GM03348 (cell line): ENCODE measurements around the gene STRBP.
A peak's percentile ranks its signal among the peaks of the same experiment; 100 is the strongest.
"Not testable (repeated sequence)": the region's sequence is repeated elsewhere in the genome, so short reads cannot be mapped to it uniquely, and the experiment has no call there.

ENCODE experiments used
- DNase-seq: peaks from one replicate; pipeline ENCODE4 v3.0.0; 2012; ENCODE audit warnings: low spot score

Gene STRBP

GRCh38 chr9:123248630-123249029, 19.8 kb downstream of the STRBP start:
- no peak for DNase-seq

- DNase-seq: no peak
Measured at GRCh38 chr9:123246534-123246933, 21.9 kb downstream of the STRBP start.

- no peak for DNase-seq
Measured at GRCh38 chr9:123239726-123240125, 28.7 kb downstream of the STRBP start.

GRCh38 chr9:123238365-123238764, 30.0 kb downstream of the STRBP start:
- DNase-seq: no peak

- DNase-seq: no peak
Measured at GRCh38 chr9:123237220-123237619, 31.2 kb downstream of the STRBP start.

GRCh38 chr9:123235448-123235847, 32.9 kb downstream of the STRBP start:
- DNase-seq: no peak

- no peak for DNase-seq
Measured at GRCh38 chr9:123234853-123235252, 33.5 kb downstream of the STRBP start.

- no peak for DNase-seq
Measured at GRCh38 chr9:123232332-123232731, 36.1 kb downstream of the STRBP start.

GRCh38 chr9:123231421-123231820, 37.0 kb downstream of the STRBP start:
- no peak for DNase-seq

- DNase-seq: no peak
Measured at GRCh38 chr9:123228967-123229366, 39.4 kb downstream of the STRBP start.

GRCh38 chr9:123225995-123226394, 42.4 kb downstream of the STRBP start:
- DNase-seq: no peak

- peak; percentile 65 for DNase-seq
Measured at GRCh38 chr9:123225374-123225813, 43.0 kb downstream of the STRBP start.

- no peak for DNase-seq
Measured at GRCh38 chr9:123220127-123220526, 48.3 kb downstream of the STRBP start.

GRCh38 chr9:123218831-123219230, 49.6 kb downstream of the STRBP start:
- DNase-seq: no peak

- DNase-seq: no peak
Measured at GRCh38 chr9:123217128-123217654, 51.2 kb downstream of the STRBP start.

- DNase-seq: no peak
Measured at GRCh38 chr9:123216251-123216797, 52.1 kb downstream of the STRBP start.

GRCh38 chr9:123211081-123211480, 57.3 kb downstream of the STRBP start:
- no peak for DNase-seq

- no peak for DNase-seq
Measured at GRCh38 chr9:123208626-123209174, 59.7 kb downstream of the STRBP start.

- no peak for DNase-seq
Measured at GRCh38 chr9:123206065-123206464, 62.3 kb downstream of the STRBP start.

GRCh38 chr9:123201083-123201482, 67.3 kb downstream of the STRBP start:
- DNase-seq: no peak

GRCh38 chr9:123200469-123200868, 67.9 kb downstream of the STRBP start:
- not testable (repeated sequence) for DNase-seq

- no peak for DNase-seq
Measured at GRCh38 chr9:123196124-123196523, 72.3 kb downstream of the STRBP start.

GRCh38 chr9:123194023-123194422, 74.4 kb downstream of the STRBP start:
- DNase-seq: no peak

- DNase-seq: no peak
Measured at GRCh38 chr9:123191680-123192079, 76.7 kb downstream of the STRBP start.
